Adipocyte (in vitro differentiated cells): ENCODE results near the gene TMEM116.
A peak's percentile ranks its signal among the peaks of the same experiment; 100 is the strongest.
"Not testable (repeated sequence)": the region's sequence is repeated elsewhere in the genome, so short reads cannot be mapped to it uniquely, and the experiment has no call there.

ENCODE experiments used
- DNase-seq: peaks from one replicate; pipeline ENCODE4 v3.0.0-alpha.2; 2015; ENCODE audit warnings: low read depth
- H3K27me3 ChIP-seq: replicated peaks from 2 replicates; pipeline ENCODE4 v1.7.0; 2013; ENCODE audit warnings: mild to moderate bottlenecking, low read length, moderate library complexity; ENCODE audit not compliant: control insufficient read depth, insufficient read depth
- H3K36me3 ChIP-seq: 2 replicates; pipeline ENCODE4 v1.7.0; 2013; ENCODE audit warnings: low read length, mild to moderate bottlenecking, moderate library complexity; ENCODE audit not compliant: control insufficient read depth, insufficient read depth, severe bottlenecking
- H3K4me1 ChIP-seq: 2 replicates; pipeline ENCODE4 v1.7.0; 2013; ENCODE audit warnings: mild to moderate bottlenecking, low read length, moderate library complexity; ENCODE audit not compliant: control insufficient read depth, insufficient read depth
- H3K4me3 ChIP-seq: 2 replicates; pipeline ENCODE4 v1.7.0; 2013; ENCODE audit warnings: mild to moderate bottlenecking, low read length, moderate library complexity
- H3K9ac ChIP-seq: 2 replicates; pipeline ENCODE4 v1.7.0; 2013; ENCODE audit warnings: mild to moderate bottlenecking, low read length, moderate library complexity
- H3K9me3 ChIP-seq: 2 replicates; pipeline ENCODE4 v1.7.0; 2013; ENCODE audit warnings: mild to moderate bottlenecking, low read length, moderate library complexity; ENCODE audit not compliant: control insufficient read depth

TMEM116 gene

GRCh38 chr12:112022241-112023016 lies 9.5 kb upstream of the TMEM116 start:
- H3K36me3 ChIP-seq, result peaks cover 63% of the 10 kb centered on the region

GRCh38 chr12:112020947-112021457 lies 8.0 kb upstream of the TMEM116 start:
- Histone ChIP-seq H3K4me1 (peaks cover 16% of the 10 kb centered on the region), H3K9ac (no peak overlapping the region), H3K9me3 (no peaks in the 10 kb centered on the region), H3K36me3 (peaks cover 61% of the 10 kb centered on the region), H3K4me3 (no peak overlapping the region), H3K27me3 (no peaks in the 10 kb centered on the region)
- no peak for DNase-seq

More at GRCh38 chr12:112022241-112023016, 9.5 kb upstream of the TMEM116 start:
- H3K27me3 ChIP-seq, result no peaks in the 10 kb centered on the region
- H3K9ac ChIP-seq, result no peak overlapping the region
- H3K9me3 ChIP-seq, result no peaks in the 10 kb centered on the region
- no peak for DNase-seq
- peaks cover 19% of the 10 kb centered on the region for H3K4me1 ChIP-seq
- H3K4me3 ChIP-seq, result no peak overlapping the region

- no peak overlapping the region for H3K4me3 ChIP-seq
- no peaks in the 10 kb centered on the region for H3K9me3 ChIP-seq
- DNase-seq, result peak; percentile 90
- peaks cover 21% of the 10 kb centered on the region for H3K4me1 ChIP-seq
- no peaks in the 10 kb centered on the region for H3K27me3 ChIP-seq
- peaks cover 49% of the 10 kb centered on the region for H3K36me3 ChIP-seq
- H3K9ac ChIP-seq, result no peak overlapping the region
These were observed 5.7 kb upstream of the TMEM116 start for GRCh38 chr12:112018571-112019237.

GRCh38 chr12:112017041-112017440 lies 4.1 kb upstream of the TMEM116 start:
- Histone ChIP-seq H3K36me3 (peaks cover 33% of the 10 kb centered on the region), H3K9ac (no peak overlapping the region), H3K27me3 (no peaks in the 10 kb centered on the region), H3K4me3 (no peak overlapping the region), H3K9me3 (no peaks in the 10 kb centered on the region), H3K4me1 (peaks cover 26% of the 10 kb centered on the region)
- no peak for DNase-seq

GRCh38 chr12:112015938-112016337 lies 3.0 kb upstream of the TMEM116 start:
- H3K27me3 ChIP-seq, result no peaks in the 10 kb centered on the region
- H3K9ac ChIP-seq, result no peak overlapping the region
- no peak for DNase-seq
- peaks cover 24% of the 10 kb centered on the region for H3K36me3 ChIP-seq
- H3K9me3 ChIP-seq, result no peaks in the 10 kb centered on the region
- H3K4me1 ChIP-seq, result peaks cover 35% of the 10 kb centered on the region
- no peak overlapping the region for H3K4me3 ChIP-seq

- peak overlapping the region; percentile 94 for H3K4me3 ChIP-seq
- peaks cover 25% of the 10 kb centered on the region for H3K4me1 ChIP-seq
- peak; percentile 73 for DNase-seq
- no peaks in the 10 kb centered on the region for H3K9me3 ChIP-seq
- H3K9ac ChIP-seq, result peak overlapping the region; percentile 97
- peaks cover 13% of the 10 kb centered on the region for H3K36me3 ChIP-seq
- H3K27me3 ChIP-seq, result no peaks in the 10 kb centered on the region
These were observed 837 bp upstream of the TMEM116 start for GRCh38 chr12:112013601-112014402.

GRCh38 chr12:112011685-112012084 lies 1.3 kb downstream of the TMEM116 start:
- Histone ChIP-seq H3K27me3 (no peaks in the 10 kb centered on the region), H3K9me3 (no peaks in the 10 kb centered on the region), H3K9ac (peak overlapping the region; percentile 93), H3K4me1 (peaks cover 20% of the 10 kb centered on the region), H3K36me3 (peaks cover 6% of the 10 kb centered on the region), H3K4me3 (peak overlapping the region; percentile 94)
- DNase-seq, result no peak

- Histone ChIP-seq H3K27me3 (no peaks in the 10 kb centered on the region), H3K4me1 (peaks cover 29% of the 10 kb centered on the region), H3K36me3 (no peaks in the 10 kb centered on the region), H3K4me3 (no peak overlapping the region), H3K9me3 (no peaks in the 10 kb centered on the region), H3K9ac (no peak overlapping the region)
- no peak for DNase-seq
These were observed 2.3 kb downstream of the TMEM116 start for GRCh38 chr12:112010415-112011344.

- not testable (repeated sequence) for H3K36me3 ChIP-seq, H3K9me3 ChIP-seq
These were observed 3.4 kb downstream of the TMEM116 start for GRCh38 chr12:112009596-112009995.

GRCh38 chr12:112008918-112009317 lies 4.0 kb downstream of the TMEM116 start:
- Histone ChIP-seq H3K9ac (no peak overlapping the region), H3K4me1 (peaks cover 25% of the 10 kb centered on the region), H3K4me3 (no peak overlapping the region), H3K9me3 (no peaks in the 10 kb centered on the region), H3K36me3 (no peaks in the 10 kb centered on the region), H3K27me3 (no peaks in the 10 kb centered on the region)
- no peak for DNase-seq

More at GRCh38 chr12:112009596-112009995, 3.4 kb downstream of the TMEM116 start:
- peaks cover 29% of the 10 kb centered on the region for H3K4me1 ChIP-seq
- H3K27me3 ChIP-seq, DNase-seq, H3K4me3 ChIP-seq, H3K9ac ChIP-seq: not testable (repeated sequence)
